ENCODE data around the gene HBG1. TPM values are rescaled to one million over a fixed set of nuclear protein-coding genes. Genes with fewer than 3 reads are reported as not detected.
"Not testable (repeated sequence)": the region's sequence is repeated elsewhere in the genome, so short reads cannot be mapped to it uniquely, and the experiment has no call there.

Gene HBG1
- total RNA-seq, 2 experiments from 2014 or later: not detected

- CTCF ChIA-PET: no interaction called here
- POLR2A ChIA-PET: no interaction called here
Observed at GRCh38 chr11:5279471-5280090, 29.9 kb upstream of the HBG1 start.

GRCh38 chr11:5277807-5278382 lies 28.2 kb upstream of the HBG1 start:
- ChIA-PET POLR2A (no interaction called here), CTCF (no interaction called here)

GRCh38 chr11:5276697-5277096 lies 27.0 kb upstream of the HBG1 start:
- POLR2A ChIA-PET: no interaction called here
- CTCF ChIA-PET: no interaction called here

GRCh38 chr11:5275369-5276110 lies 25.9 kb upstream of the HBG1 start:
- ChIA-PET CTCF (no interaction called here), POLR2A (no interaction called here)

- CTCF ChIA-PET: no interaction called here
- POLR2A ChIA-PET: no interaction called here
Observed at GRCh38 chr11:5274395-5274794, 24.7 kb upstream of the HBG1 start.

GRCh38 chr11:5272395-5273017 lies 22.8 kb upstream of the HBG1 start:
- ChIA-PET CTCF (no interaction called here), POLR2A (no interaction called here)

- ChIA-PET POLR2A (no interaction called here), CTCF (no interaction called here)
Observed at GRCh38 chr11:5269715-5270147, 20.1 kb upstream of the HBG1 start, which contains the start of gene HBE1. HBE1 (minus strand) TSS chr11:5269945; CDS start chr11:5269890, 55 bp downstream.

GRCh38 chr11:5267033-5267563 lies 17.4 kb upstream of the HBG1 start:
- ChIA-PET POLR2A (no interaction called here), CTCF (no interaction called here)

- POLR2A ChIA-PET: no interaction called here
- CTCF ChIA-PET: no interaction called here
Observed at GRCh38 chr11:5266609-5267008, 17.0 kb upstream of the HBG1 start.

GRCh38 chr11:5265832-5266231 lies 16.2 kb upstream of the HBG1 start:
- POLR2A ChIA-PET: no interaction called here
- CTCF ChIA-PET: no interaction called here

- ChIA-PET POLR2A (no interaction called here), CTCF (no interaction called here)
Observed at GRCh38 chr11:5258543-5259262, 9.0 kb upstream of the HBG1 start.

GRCh38 chr11:5257296-5257695 lies 7.6 kb upstream of the HBG1 start:
- CTCF ChIA-PET: no interaction called here
- POLR2A ChIA-PET: no interaction called here

- POLR2A ChIA-PET, CTCF ChIA-PET: not testable (repeated sequence)
Observed at GRCh38 chr11:5254646-5255413, 5.2 kb upstream of the HBG1 start, which contains the start of gene HBG2. HBG2 (minus strand) TSS chr11:5254781; CDS start chr11:5254728, 53 bp downstream.

GRCh38 chr11:5254023-5254422 lies 4.4 kb upstream of the HBG1 start:
- POLR2A ChIA-PET, CTCF ChIA-PET: not testable (repeated sequence)

- CTCF ChIA-PET, POLR2A ChIA-PET: not testable (repeated sequence)
Observed at GRCh38 chr11:5253440-5253839, 3.8 kb upstream of the HBG1 start.

GRCh38 chr11:5252919-5253265 lies 3.2 kb upstream of the HBG1 start:
- ChIA-PET POLR2A (no interaction called here), CTCF (no interaction called here)

- ChIA-PET POLR2A (no interaction called here), CTCF (no interaction called here)
Observed at GRCh38 chr11:5252192-5252918, 2.7 kb upstream of the HBG1 start.

GRCh38 chr11:5251746-5252145 lies 2.1 kb upstream of the HBG1 start:
- POLR2A ChIA-PET: no interaction called here
- CTCF ChIA-PET: no interaction called here
